Uterus (tissue), 4 donors: Measurements from ENCODE around the gene SLC6A19. TPM values are rescaled to one million over a fixed set of nuclear protein-coding genes. Genes with fewer than 3 reads are reported as not detected.

Source experiments
- DNase-seq, 2 donors: peaks; one replicate each; pipeline ENCODE4 v3.0.0-alpha.2; 2019 to 2020
- H3K27ac ChIP-seq, 2 donors: fragments of 200-600 bp; sonication (generic); 1 replicate in 1 of 2; 2 replicates in 1 of 2; pipeline ENCODE4 v1.5.1; 2016 to 2018
- H3K27me3 ChIP-seq, 2 donors: fragments of 200-600 bp; sonication (generic); one replicate each; pipeline ENCODE4 v1.5.1; 2018 to 2019; ENCODE audit warnings: control low read depth in 1 of 2
- H3K36me3 ChIP-seq, 2 donors: fragments of 200-600 bp; sonication (generic); one replicate each; pipeline ENCODE4 v1.5.1; 2019; ENCODE audit warnings: control low read depth in 1 of 2
- H3K4me1 ChIP-seq, 2 donors: fragments of 200-600 bp; sonication (generic); one replicate each; pipeline ENCODE4 v1.5.1; 2018 to 2019; ENCODE audit warnings: control low read depth in 1 of 2
- H3K4me3 ChIP-seq, 2 donors: fragments of 200-600 bp; sonication (generic); 1 replicate in 1 of 2; 2 replicates in 1 of 2; pipeline ENCODE4 v1.5.1; 2018 to 2019; ENCODE audit warnings: mild to moderate bottlenecking in 1 of 2
- H3K9me3 ChIP-seq, 2 donors: fragments of 200-600 bp; sonication (generic); one replicate each; pipeline ENCODE4 v1.5.1; 2019; ENCODE audit warnings: control low read depth in 1 of 2
- CTCF ChIP-seq, 4 experiments: fragments of 200-600 bp in 2 of 4; fragments of 450-650 bp in 2 of 4; sonication (generic) in 2 of 4; IDR thresholded peaks; one replicate each; pipeline ENCODE4 v1.5.1; 2016 to 2019; ENCODE audit warnings: antibody characterized with exemption in 4 of 4, mild to moderate bottlenecking in 2 of 4, moderate library complexity in 1 of 4
- POLR2A ChIP-seq, 2 donors: fragments of 450-650 bp; IDR thresholded peaks; one replicate each; pipeline ENCODE4 v1.6.1; 2016; ENCODE audit warnings: antibody characterized with exemption in 2 of 2, mild to moderate bottlenecking in 1 of 2, moderate library complexity in 1 of 2
- intact Hi-C: fragments of 100-400 bp; cut with DNase I; formaldehyde crosslinking; loops from one replicate; pipeline ENCODE4 v1.15.1; 2023; ENCODE audit warnings: low total_unique reads
- total RNA-seq, 4 donors: library from RNA; depleted of rRNA in 3 of 4; stranded (reverse); fragments of >200 nt in 3 of 4; gene quantifications; one replicate each; pipeline versions ENCODE4 v1.1.0 to v1.2.4, GENCODE V29; 2014 to 2023
- donor health status: DM: yes; HTN: yes; CAD: no.

SLC6A19 gene
- total RNA-seq, 4 donors from 2014 or later, result under 0.01 TPM; not detected in 3

GRCh38 chr5:1169211-1170115, 31.9 kb upstream of the SLC6A19 start:
- no peak for DNase-seq
- Histone ChIP-seq H3K36me3 (no peaks in the 10 kb centered on the region), H3K9me3 (no peaks in the 10 kb centered on the region), H3K27me3 (no peaks in the 10 kb centered on the region), H3K4me1 (no peaks in the 10 kb centered on the region), H3K27ac (no peak overlapping the region), H3K4me3 (no peak overlapping the region)
- intact Hi-C loops, result loop anchor here (10.0 kb wide), 1 partner anchor 475 kb away; no protein-coding TSS in a partner anchor
- no peak for TF ChIP-seq POLR2A (IDR thresholded peaks at IDR 0.05)
- TF ChIP-seq CTCF (IDR thresholded peaks at IDR 0.05), result no peak

GRCh38 chr5:1171340-1171941, 30.0 kb upstream of the SLC6A19 start:
- Histone ChIP-seq H3K4me1 (no peaks in the 10 kb centered on the region), H3K9me3 (no peaks in the 10 kb centered on the region), H3K27me3 (no peaks in the 10 kb centered on the region), H3K4me3 (no peak overlapping the region), H3K27ac (no peak overlapping the region), H3K36me3 (no peaks in the 10 kb centered on the region)
- no peak for DNase-seq
- TF ChIP-seq POLR2A (IDR thresholded peaks at IDR 0.05) (no peak), CTCF (IDR thresholded peaks at IDR 0.05) (no peak)
- intact Hi-C loops, result no loop called here

GRCh38 chr5:1172007-1172581, 29.3 kb upstream of the SLC6A19 start:
- Histone ChIP-seq H3K4me1 (no peaks in the 10 kb centered on the region), H3K4me3 (no peak overlapping the region), H3K27me3 (no peaks in the 10 kb centered on the region), H3K36me3 (no peaks in the 10 kb centered on the region), H3K9me3 (no peaks in the 10 kb centered on the region), H3K27ac (no peak overlapping the region)
- no peak for DNase-seq
- intact Hi-C loops, result no loop called here
- TF ChIP-seq CTCF (IDR thresholded peaks at IDR 0.05), result no peak
- no peak for TF ChIP-seq POLR2A (IDR thresholded peaks at IDR 0.05)

GRCh38 chr5:1172670-1173404, 28.6 kb upstream of the SLC6A19 start:
- H3K27me3 ChIP-seq, result no peaks in the 10 kb centered on the region
- TF ChIP-seq CTCF (IDR thresholded peaks at IDR 0.05) (no peak), POLR2A (IDR thresholded peaks at IDR 0.05) (no peak)
- no peaks in the 10 kb centered on the region for H3K36me3 ChIP-seq
- intact Hi-C loops, result no loop called here
- no peak for DNase-seq
- H3K27ac ChIP-seq, result no peak overlapping the region
- no peaks in the 10 kb centered on the region for H3K4me1 ChIP-seq
- H3K4me3 ChIP-seq, result no peak overlapping the region
- no peaks in the 10 kb centered on the region for H3K9me3 ChIP-seq
